OCI-LY3 (cell line): ENCODE measurements around the gene PACRG.

Experiments
- EZH2phosphoT487 ChIP-seq: fragments of 200-600 bp; shearing (Covaris generic); IDR thresholded peaks from 2 replicates; pipeline ENCODE4 v1.6.1; 2018; ENCODE audit warnings: antibody characterized with exemption, mixed run types, low read depth
- TF ChIP-seq, protein P1 (sequence below): fragments of 200-600, 300-600 bp; sonication (generic); IDR thresholded peaks from 2 replicates; pipeline ENCODE4 v1.5.1; 2014; ENCODE audit warnings: antibody characterized with exemption, low read length, low read depth

DNA sequence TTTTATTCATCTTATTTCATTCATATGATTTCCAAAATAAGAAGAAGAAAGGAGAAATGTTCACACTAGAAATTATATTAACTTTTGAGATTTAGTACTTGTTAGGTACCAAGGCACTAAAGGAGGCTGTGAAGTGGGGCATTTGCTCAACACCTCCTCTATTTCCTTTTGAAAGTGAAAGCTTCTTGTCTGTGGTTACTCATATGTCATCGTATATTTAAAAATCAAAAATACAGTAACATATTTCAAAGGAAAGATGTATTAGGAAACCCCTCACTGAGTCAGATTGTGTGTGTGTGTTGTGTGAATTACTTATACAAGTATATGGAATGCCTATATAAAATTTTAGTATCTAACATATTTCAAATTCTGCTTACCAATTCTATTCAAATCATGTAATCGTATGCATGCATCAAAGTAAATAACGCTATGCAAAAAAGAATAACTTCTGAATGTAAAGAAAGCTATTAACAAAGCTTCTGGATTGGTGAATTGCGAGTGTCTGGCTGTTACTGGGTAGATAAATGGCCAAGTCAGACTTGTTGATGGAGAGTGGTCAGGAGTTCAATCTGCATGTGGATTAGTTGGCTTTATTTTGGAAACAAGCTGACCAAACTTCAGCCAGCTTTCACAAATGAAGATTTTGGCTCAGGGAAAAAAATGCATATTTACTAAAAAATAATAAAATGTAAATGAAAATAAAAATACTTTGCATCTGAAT lies 70.9 kb downstream of the PACRG start:
- TF ChIP-seq, protein P1, sequence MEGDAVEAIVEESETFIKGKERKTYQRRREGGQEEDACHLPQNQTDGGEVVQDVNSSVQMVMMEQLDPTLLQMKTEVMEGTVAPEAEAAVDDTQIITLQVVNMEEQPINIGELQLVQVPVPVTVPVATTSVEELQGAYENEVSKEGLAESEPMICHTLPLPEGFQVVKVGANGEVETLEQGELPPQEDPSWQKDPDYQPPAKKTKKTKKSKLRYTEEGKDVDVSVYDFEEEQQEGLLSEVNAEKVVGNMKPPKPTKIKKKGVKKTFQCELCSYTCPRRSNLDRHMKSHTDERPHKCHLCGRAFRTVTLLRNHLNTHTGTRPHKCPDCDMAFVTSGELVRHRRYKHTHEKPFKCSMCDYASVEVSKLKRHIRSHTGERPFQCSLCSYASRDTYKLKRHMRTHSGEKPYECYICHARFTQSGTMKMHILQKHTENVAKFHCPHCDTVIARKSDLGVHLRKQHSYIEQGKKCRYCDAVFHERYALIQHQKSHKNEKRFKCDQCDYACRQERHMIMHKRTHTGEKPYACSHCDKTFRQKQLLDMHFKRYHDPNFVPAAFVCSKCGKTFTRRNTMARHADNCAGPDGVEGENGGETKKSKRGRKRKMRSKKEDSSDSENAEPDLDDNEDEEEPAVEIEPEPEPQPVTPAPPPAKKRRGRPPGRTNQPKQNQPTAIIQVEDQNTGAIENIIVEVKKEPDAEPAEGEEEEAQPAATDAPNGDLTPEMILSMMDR: no peak
- no peak for TF ChIP-seq EZH2phosphoT487
